Measurements from ENCODE around the gene SLC35F1.

DNA sequence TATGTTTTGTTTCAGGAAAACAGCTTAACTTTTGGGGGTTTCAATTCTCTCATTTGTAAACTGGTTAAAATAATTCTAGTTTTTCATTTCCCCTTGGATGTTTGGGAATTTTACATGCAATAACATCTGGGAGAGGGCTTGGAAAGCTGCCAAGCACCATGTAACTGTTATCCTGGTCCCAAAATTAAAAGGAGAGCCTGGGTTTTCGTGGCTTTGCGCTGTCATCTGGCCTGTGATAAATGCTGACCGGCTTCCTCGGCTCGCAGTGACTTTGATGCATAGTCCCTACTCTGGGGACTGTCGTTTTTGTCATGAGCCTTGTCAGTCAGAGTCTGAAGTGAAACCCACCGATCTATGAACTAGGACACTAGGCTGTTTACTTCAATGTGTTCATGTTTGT, 12.2 kb downstream of the SLC35F1 start:
- TF ChIP-seq, protein P1, sequence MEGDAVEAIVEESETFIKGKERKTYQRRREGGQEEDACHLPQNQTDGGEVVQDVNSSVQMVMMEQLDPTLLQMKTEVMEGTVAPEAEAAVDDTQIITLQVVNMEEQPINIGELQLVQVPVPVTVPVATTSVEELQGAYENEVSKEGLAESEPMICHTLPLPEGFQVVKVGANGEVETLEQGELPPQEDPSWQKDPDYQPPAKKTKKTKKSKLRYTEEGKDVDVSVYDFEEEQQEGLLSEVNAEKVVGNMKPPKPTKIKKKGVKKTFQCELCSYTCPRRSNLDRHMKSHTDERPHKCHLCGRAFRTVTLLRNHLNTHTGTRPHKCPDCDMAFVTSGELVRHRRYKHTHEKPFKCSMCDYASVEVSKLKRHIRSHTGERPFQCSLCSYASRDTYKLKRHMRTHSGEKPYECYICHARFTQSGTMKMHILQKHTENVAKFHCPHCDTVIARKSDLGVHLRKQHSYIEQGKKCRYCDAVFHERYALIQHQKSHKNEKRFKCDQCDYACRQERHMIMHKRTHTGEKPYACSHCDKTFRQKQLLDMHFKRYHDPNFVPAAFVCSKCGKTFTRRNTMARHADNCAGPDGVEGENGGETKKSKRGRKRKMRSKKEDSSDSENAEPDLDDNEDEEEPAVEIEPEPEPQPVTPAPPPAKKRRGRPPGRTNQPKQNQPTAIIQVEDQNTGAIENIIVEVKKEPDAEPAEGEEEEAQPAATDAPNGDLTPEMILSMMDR (IDR thresholded peaks at IDR 0.05; ENCODE audit: poor library complexity, severe bottlenecking), result no peak
- no peak for TF ChIP-seq SMC3 (conservative IDR thresholded peaks at IDR 0.05; ENCODE audit: poor library complexity)
- TF ChIP-seq TAF1 (IDR thresholded peaks at IDR 0.05; ENCODE audit: low read depth), result no peak

All from neural cell (in vitro differentiated cells).